Stimulated activated naive CD4-positive, alpha-beta T cell treated with Interleukin-2 at 50 U/mL for 16 hours (primary cell): ENCODE data around the gene PDYN.

ENCODE experiments used
- DNase-seq: peaks from one replicate; lab custom pipeline; 2025; lab: John Stamatoyannopoulos, UW

PDYN gene

GRCh38 chr20:1934721-1935573 is 58.9 kb downstream of the PDYN start:
- DNase-seq = no peak

DNA sequence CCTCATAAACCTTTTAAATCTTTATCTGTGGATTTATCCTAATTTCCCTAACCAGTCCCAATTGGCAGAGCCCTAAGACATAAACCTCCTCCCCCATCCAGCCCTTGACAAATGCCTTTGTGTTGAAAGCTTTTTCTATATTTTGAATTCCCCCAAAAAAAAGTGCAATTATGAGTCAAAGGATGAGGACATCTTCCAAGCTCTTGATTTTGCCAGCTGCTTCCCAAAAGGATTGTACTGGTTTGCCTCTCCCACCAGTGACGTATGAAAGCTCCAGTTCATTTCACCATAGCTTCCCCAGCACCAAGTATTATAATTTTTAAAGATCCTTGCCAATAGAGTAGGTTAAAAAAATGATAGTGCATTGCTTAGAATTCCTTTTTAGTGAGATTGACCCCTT is 59.7 kb downstream of the PDYN start:
- DNase-seq = no peak

DNA sequence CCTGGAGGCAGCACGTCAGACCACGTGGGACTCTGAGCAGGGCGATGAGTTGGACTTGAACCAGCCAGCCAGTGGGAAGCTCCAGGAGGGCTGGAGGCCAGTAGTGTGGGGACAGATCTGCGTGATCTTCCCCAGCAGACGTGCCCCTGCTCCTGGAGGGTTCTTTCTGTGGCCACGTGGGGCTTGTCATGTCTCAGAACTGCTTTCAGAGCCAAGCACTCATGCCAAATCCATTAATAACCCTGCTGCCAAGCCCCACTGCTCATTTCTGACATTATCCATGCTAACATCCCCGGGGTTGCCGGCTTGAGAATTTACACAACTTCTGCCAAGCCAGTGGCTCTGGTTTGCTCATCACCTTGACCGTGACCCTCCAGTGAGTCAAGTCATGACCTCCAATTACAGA is 60.4 kb downstream of the PDYN start:
- DNase-seq = no peak

GRCh38 chr20:1932971-1933370 is 60.9 kb downstream of the PDYN start:
- DNase-seq = no peak

DNA sequence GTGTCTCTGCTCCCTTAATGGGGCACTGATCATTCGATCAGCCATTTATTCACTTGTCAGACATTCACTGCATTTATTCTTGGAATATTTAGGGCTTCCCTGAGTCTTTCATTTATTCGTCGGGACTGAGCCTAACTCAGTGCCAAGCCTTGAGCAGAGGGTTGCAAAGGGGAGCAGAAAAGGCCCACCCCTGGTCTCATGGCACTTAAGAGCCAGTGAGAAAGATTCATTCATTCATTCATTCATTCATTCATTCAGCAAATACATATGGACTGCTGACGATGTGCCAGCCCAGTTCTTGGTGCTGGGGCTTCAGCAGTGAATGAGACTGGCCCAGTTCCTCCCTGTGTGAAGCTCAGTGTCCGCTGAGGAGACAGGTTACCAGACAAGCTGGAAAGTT is 62.0 kb downstream of the PDYN start:
- no peak for DNase-seq

GRCh38 chr20:1930165-1930564 is 63.7 kb downstream of the PDYN start:
- no peak for DNase-seq

DNA sequence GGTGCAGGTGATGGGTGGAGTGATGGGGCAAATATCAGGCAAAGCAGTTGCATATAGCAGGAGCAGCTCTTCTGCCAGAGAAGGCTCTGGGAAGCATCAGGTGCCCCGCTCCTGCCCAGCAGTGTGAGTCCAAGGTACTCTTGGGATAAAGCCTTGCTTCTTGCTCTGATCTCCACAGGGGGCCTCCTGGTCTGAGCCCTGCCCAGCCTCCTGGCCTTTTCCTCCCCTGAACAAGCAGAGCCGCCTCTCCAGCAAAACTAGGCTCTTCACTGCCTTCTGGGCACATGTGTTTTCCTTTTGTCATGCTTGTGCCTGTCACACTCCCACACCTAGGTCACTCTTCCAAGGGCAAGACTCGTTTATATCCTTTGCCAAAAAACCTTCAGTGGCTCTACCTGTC is 64.4 kb downstream of the PDYN start:
- DNase-seq = no peak

- DNase-seq = no peak
These were observed 65.1 kb downstream of the PDYN start for GRCh38 chr20:1928782-1929181.
